IPS-NIHi7 (cell line): Measurements from ENCODE around the gene DGKZ.
"Not testable (repeated sequence)": the region's sequence is repeated elsewhere in the genome, so short reads cannot be mapped to it uniquely, and the experiment has no call there.

ENCODE experiments used
- DNase-seq: peaks from one replicate; pipeline ENCODE4 v3.0.0; 2012; ENCODE audit warnings: mixed read lengths; ENCODE audit errors: extremely low spot score

Gene DGKZ

GRCh38 chr11:46346886-46347636, at the start of gene DGKZ:
TSS of gene DGKZ (plus strand) at chr11:46347463. CDS start at chr11:46347660, 197 bp downstream.
- DNase-seq, result peak; percentile 91

GRCh38 chr11:46298699-46299433, 48.4 kb upstream of the DGKZ start:
- no peak for DNase-seq

- DNase-seq, result no peak
Observed at GRCh38 chr11:46299451-46299961, 47.8 kb upstream of the DGKZ start.

- DNase-seq, result no peak
Observed at GRCh38 chr11:46300270-46300669, 47.0 kb upstream of the DGKZ start.

GRCh38 chr11:46302866-46303265, 44.4 kb upstream of the DGKZ start:
- no peak for DNase-seq

- not testable (repeated sequence) for DNase-seq
Observed at GRCh38 chr11:46304036-46304435, 43.2 kb upstream of the DGKZ start.

- DNase-seq, result no peak
Observed at GRCh38 chr11:46304605-46305179, 42.6 kb upstream of the DGKZ start.

GRCh38 chr11:46305295-46305694, 42.0 kb upstream of the DGKZ start:
- no peak for DNase-seq

- no peak for DNase-seq
Observed at GRCh38 chr11:46306296-46306853, 40.9 kb upstream of the DGKZ start.

- DNase-seq, result no peak
Observed at GRCh38 chr11:46307369-46307768, 39.9 kb upstream of the DGKZ start.

- DNase-seq, result no peak
Observed at GRCh38 chr11:46307785-46308341, 39.4 kb upstream of the DGKZ start.

- peak; percentile 87 for DNase-seq
Observed at GRCh38 chr11:46308631-46309419, 38.4 kb upstream of the DGKZ start.

- no peak for DNase-seq
Observed at GRCh38 chr11:46309814-46310259, 37.4 kb upstream of the DGKZ start.

GRCh38 chr11:46315033-46315738, 32.1 kb upstream of the DGKZ start:
- DNase-seq, result peak; percentile 99

GRCh38 chr11:46315783-46316563, 31.3 kb upstream of the DGKZ start:
- DNase-seq, result no peak

- DNase-seq, result no peak
Observed at GRCh38 chr11:46319074-46319453, 28.2 kb upstream of the DGKZ start.

- DNase-seq, result no peak
Observed at GRCh38 chr11:46321757-46322156, 25.5 kb upstream of the DGKZ start.

- peak; percentile 69 for DNase-seq
Observed at GRCh38 chr11:46322759-46323158, 24.5 kb upstream of the DGKZ start.

GRCh38 chr11:46326813-46327416, 20.3 kb upstream of the DGKZ start:
- DNase-seq, result no peak
